K562 (cell line): ENCODE measurements around the gene OCA2. TPM values are rescaled to one million over a fixed set of nuclear protein-coding genes. Genes with fewer than 3 reads are reported as not detected.
A peak's percentile ranks its signal among the peaks of the same experiment; 100 is the strongest.

Source experiments
- ATAC-seq: fragments of 200-7000 bp; cut with Tn5 transposase; 3 replicates; pipeline ENCODE4 v1.9.1; 2020; ENCODE audit warnings: moderate library complexity
- BruUV-seq: library from RNA; stranded (reverse); fragments of 400-500 nt; replicated peaks from 2 replicates; lab custom pipeline; 2021; lab: Mats Ljungman, UMichigan
- CTCF ChIA-PET: fragments of 300-600 bp; formaldehyde crosslinking; extraction: SDS; loops from one replicate; lab custom pipeline; 2021; ENCODE audit warnings: low intra/inter-chr PET ratio; lab: Yijun Ruan, JAX
- POLR2A ChIA-PET: fragments of 300-600, 350-650 bp; sonication (Branson Sonifier 250); formaldehyde crosslinking; extraction: SDS; loops from one replicate; lab custom pipeline; 2021; ENCODE audit warnings: antibody characterized with exemption, inconsistent platforms; lab: Yijun Ruan, JAX
- DNase-seq, 4 experiments: peaks; one replicate each; pipeline versions ENCODE4 v3.0.0 to v3.0.0-alpha.2; 2011 to 2018; ENCODE audit warnings: low spot score in 3 of 4, mixed read lengths in 3 of 4; ENCODE audit errors: extremely low read depth in 1 of 4
- FAIRE-seq: peaks from 2 replicates; lab custom pipeline; 2011; peaks lifted over from hg19 to GRCh38; lab: Jason Lieb, UNC
- H2AFZ ChIP-seq: 2 replicates; pipeline ENCODE4 v1.6.0; 2011; ENCODE audit warnings: low read depth, low read length, control low read depth, inconsistent platforms
- H3K27ac ChIP-seq: fragments of 200-600 bp; 3 replicates; pipeline ENCODE4 v1.8.0; 2011; ENCODE audit warnings: low read depth, mild to moderate bottlenecking, control low read depth, inconsistent platforms, low read length, moderate library complexity, mixed read lengths; ENCODE audit errors: extremely low read depth
- H3K27me3 ChIP-seq, 2 experiments: fragments of 300-600 bp in 1 of 2; 2 replicates in 1 of 2; 3 replicates in 1 of 2; pipeline versions ENCODE4 v1.6.0 to v1.8.0; 2011; ENCODE audit warnings: inconsistent platforms in 2 of 2, low read length in 2 of 2, mild to moderate bottlenecking in 1 of 2, mixed read lengths in 1 of 2, moderate library complexity in 1 of 2; ENCODE audit not compliant: control insufficient read depth in 2 of 2, insufficient read depth in 2 of 2
- H3K36me3 ChIP-seq: fragments of 300-600 bp; 3 replicates; pipeline ENCODE4 v1.8.0; 2011; ENCODE audit warnings: mild to moderate bottlenecking, low read length, inconsistent platforms; ENCODE audit not compliant: control insufficient read depth, insufficient read depth
- H3K4me1 ChIP-seq, 2 experiments: fragments of 200-600 bp in 1 of 2; replicated peaks in 1 of 2; 2 replicates in 1 of 2; 3 replicates in 1 of 2; pipeline versions ENCODE4 v1.5.1 to v1.8.0; 2011; ENCODE audit warnings: inconsistent platforms in 2 of 2, low read length in 2 of 2, mild to moderate bottlenecking in 1 of 2, mixed read lengths in 1 of 2, moderate library complexity in 1 of 2; ENCODE audit not compliant: control insufficient read depth in 2 of 2, insufficient read depth in 2 of 2
- H3K4me2 ChIP-seq: 2 replicates; pipeline ENCODE4 v1.6.1; 2011; ENCODE audit warnings: low read length, control low read depth, inconsistent platforms, mixed read lengths; ENCODE audit not compliant: insufficient read depth
- H3K4me3 ChIP-seq: fragments of 200-600 bp; sonication (generic), shearing (Covaris generic); 2 replicates; pipeline ENCODE4 v1.5.1; 2016; ENCODE audit warnings: control low read depth, inconsistent platforms
- H3K79me2 ChIP-seq: fragments of 200-600 bp; 3 replicates; pipeline ENCODE4 v1.8.0; 2011; ENCODE audit warnings: low read length, inconsistent platforms; ENCODE audit not compliant: control insufficient read depth, insufficient read depth
- H3K9ac ChIP-seq, 2 experiments: 2 replicates each; pipeline versions ENCODE4 v1.6.0 to v1.6.1; 2011; ENCODE audit warnings: low read depth in 2 of 2, low read length in 2 of 2, control low read depth in 1 of 2, inconsistent platforms in 1 of 2, mild to moderate bottlenecking in 1 of 2, mixed read lengths in 1 of 2; ENCODE audit not compliant: insufficient read depth in 1 of 2
- H3K9me1 ChIP-seq: one replicate; pipeline ENCODE4 v1.6.0; 2011; ENCODE audit warnings: inconsistent platforms, mild to moderate bottlenecking, low read length, moderate library complexity; ENCODE audit not compliant: control insufficient read depth, insufficient read depth
- H3K9me3 ChIP-seq: replicated peaks from 2 replicates; pipeline ENCODE4 v1.5.1; 2011; ENCODE audit warnings: low read depth, low read length, inconsistent platforms; ENCODE audit not compliant: control insufficient read depth, insufficient read depth
- H4K20me1 ChIP-seq: replicated peaks from 2 replicates; pipeline ENCODE4 v1.6.1; 2011; ENCODE audit warnings: low read length, inconsistent platforms, mixed read lengths; ENCODE audit not compliant: control insufficient read depth, insufficient read depth
- FOSL1 ChIP-seq: fragments of 200-800 bp; sonication (Bioruptor generic); conservative IDR thresholded peaks from 2 replicates; pipeline ENCODE4 v1.6.1; 2016; ENCODE audit warnings: missing genetic modification characterization, missing compliant biosample characterization
- NR4A1 ChIP-seq, 2 experiments: fragments of 250-450 bp in 1 of 2; fragments of 450-650 bp in 1 of 2; sonication (Bioruptor Pico) in 1 of 2; IDR thresholded peaks; 2 replicates each; pipeline versions ENCODE4 v1.4.0 to v1.6.1; 2016 to 2020; ENCODE audit warnings: mild to moderate bottlenecking in 2 of 2, missing compliant biosample characterization in 1 of 2, missing genetic modification characterization in 1 of 2, moderate library complexity in 1 of 2
- PCBP1 ChIP-seq: fragments of 200-400 bp; formaldehyde crosslinking; IDR thresholded peaks from 2 replicates; pipeline ENCODE4 v1.6.1; 2018; ENCODE audit warnings: mild to moderate bottlenecking, low read depth, low read length; ENCODE audit not compliant: poor library complexity, severe bottlenecking
- STAT5B ChIP-seq: fragments of 250-450 bp; sonication (Bioruptor Pico); IDR thresholded peaks from 2 replicates; pipeline ENCODE4 v1.8.0; 2021; ENCODE audit warnings: mild to moderate bottlenecking, inconsistent platforms
- SUPT5H ChIP-seq: fragments of 450-650 bp; IDR thresholded peaks from 2 replicates; pipeline ENCODE4 v1.6.1; 2016
- TEAD1 ChIP-seq, 2 experiments: fragments of 450-650 bp in 1 of 2; sonication (generic) in 1 of 2; formaldehyde crosslinking; IDR thresholded peaks; 2 replicates each; pipeline versions ENCODE4 v1.4.0 to v1.8.0; 2020 to 2022; ENCODE audit warnings: mild to moderate bottlenecking in 2 of 2, missing genetic modification reagents in 1 of 2
- ZNF282 ChIP-seq: sonication (generic); formaldehyde crosslinking; IDR thresholded peaks from 2 replicates; pipeline ENCODE4 v1.8.1; 2023; ENCODE audit warnings: missing genetic modification reagents
- WGBS: fragments of 100-300 bp; shearing (Covaris generic); methylation state at CpG from one replicate; pipeline ENCODE4 v1.1.6; 2016; ENCODE audit warnings: low coverage, mixed read lengths; ENCODE audit not compliant: insufficient coverage; ENCODE audit errors: missing lambda C conversion rate; 5-methylcytosine and 5-hydroxymethylcytosine counted together
- in situ Hi-C: fragments of 300-500 bp; cut with MboI; formaldehyde crosslinking; loops from 4 replicates; pipeline ENCODE4 v1.15.0; 2018; ENCODE audit warnings: inconsistent platforms, mixed read lengths
- intact Hi-C: fragments of 100-400 bp; cut with micrococcal nuclease; formaldehyde crosslinking; loops from 2 replicates; pipeline ENCODE4 v1.14.2; 2022
- polyA plus RNA-seq, 8 experiments: library from polyadenylated mRNA; depleted of rRNA in 4 of 8; stranded (reverse) in 5 of 8; unstranded in 3 of 8; fragments of >200 nt; fragmentation: Nextera tagmentation in 2 of 8; fragmentation: Illumina TruSeq in 1 of 8; extraction: Ambion mirVana in 2 of 8; extraction: Trizol in 1 of 8; gene quantifications; 2 replicates each; pipeline versions ENCODE4 v1.2.1 to v1.2.3, GENCODE V29; 2011 to 2014; ENCODE audit warnings: inconsistent platforms in 1 of 8, missing spikeins in 1 of 8
- total RNA-seq, 7 experiments: library from RNA; depleted of rRNA in 6 of 7; stranded (reverse); fragments of >200 nt in 6 of 7; fragmentation: Illumina TruSeq in 2 of 7; extraction: Trizol in 2 of 7; gene quantifications; 2 replicates each; pipeline versions ENCODE4 v1.2.1 to v1.2.3, GENCODE V29; 2011 to 2021; ENCODE audit warnings: low replicate concordance in 1 of 7

The OCA2 gene
- total and polyA plus RNA-seq, 9 of the 15 experiments (the other 6 are each of a cell fraction or from before 2014, with no cell fraction given) = 0.07 to 0.59 (median 0.17) TPM; not detected in 1

DNA sequence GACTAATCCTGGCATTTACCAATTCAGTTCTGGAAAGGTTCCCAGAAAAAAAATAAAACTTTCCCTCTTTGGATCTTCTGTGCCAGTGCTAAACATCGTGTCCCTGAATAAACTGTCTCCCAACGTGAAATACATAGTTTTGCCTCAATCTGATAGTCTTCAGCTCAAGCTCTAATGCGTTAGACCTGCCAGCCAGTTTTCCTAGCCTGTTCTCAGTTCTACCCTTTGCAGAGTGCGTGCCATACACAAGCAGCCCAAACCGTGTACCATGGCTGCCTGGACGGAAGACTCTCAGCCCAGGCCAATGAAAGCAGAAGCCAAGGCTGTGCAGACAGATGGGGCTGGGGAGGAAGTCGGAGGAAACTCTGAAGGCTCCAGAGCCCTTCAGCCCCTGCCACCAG, 11.4 kb upstream of the OCA2 start:
- no peaks in the 10 kb centered on the region; the same call in 1 of the 2 replicates for H4K20me1 ChIP-seq
- no peak overlapping the region for H3K4me2 ChIP-seq
- no peaks in the 10 kb centered on the region for H3K79me2 ChIP-seq
- WGBS = 78% methylated on average over 7 of the region's 7 CpGs
- H3K9me1 ChIP-seq = no peaks in the 10 kb centered on the region
- no peak overlapping the region for H2AFZ ChIP-seq
- no peak overlapping the region for H3K27ac ChIP-seq
- no TSS peak for BruUV-seq
- H3K9ac ChIP-seq = no peak overlapping the region
- peaks cover 3% of the 10 kb centered on the region; the same call in 1 of the 2 replicates for H3K9me3 ChIP-seq
- ATAC-seq (no peak; the same call in 1 of the 3 replicates), FAIRE-seq (peak; percentile 19), DNase-seq (no peak)
- CTCF ChIA-PET = no interaction called here
- intact Hi-C loops (no loop called here), in situ Hi-C loops (no loop called here)
- H3K36me3 ChIP-seq = peaks cover 45% of the 10 kb centered on the region; the same call in 2 of the 3 replicates
- H3K27me3 ChIP-seq = no peaks in the 10 kb centered on the region
- H3K4me3 ChIP-seq = no peak overlapping the region
- peaks cover 0 to 3% of the 10 kb centered on the region in 2 experiments; a peak in 1 of 5 replicates for H3K4me1 ChIP-seq
- POLR2A ChIA-PET = interaction anchor here (1.2 kb wide), 2 partner anchors 9 to 31 kb away, joined by 3 read pairs; no protein-coding TSS in a partner anchor
- TF ChIP-seq PCBP1 (no peak), NR4A1 (CRISPR knock-in tag; IDR thresholded peaks at IDR 0.05) (no peak), NR4A1 (tag; IDR thresholded peaks at IDR 0.05) (no peak), SUPT5H (0 out of 2 replicates have a peak, but pooled peaks have one; percentile 17), STAT5B (CRISPR knock-in tag) (no peak), TEAD1 (CRISPR knock-in tag; IDR thresholded peaks at IDR 0.05) (no peak), FOSL1 (tag) (no peak), ZNF282 (CRISPR knock-in tag) (no peak)
- TF ChIP-seq, all 486 proteins: peak for 1
